GM21423 (cell line): Measurements from ENCODE around the gene PLCH1.
A peak's percentile ranks its signal among the peaks of the same experiment; 100 is the strongest.

Experiments
- ATAC-seq: cut with Tn5 transposase; IDR thresholded peaks from one replicate; pipeline ENCODE4 v1.9.1; 2021; ENCODE audit warnings: mild to moderate bottlenecking, moderate library complexity; ENCODE audit not compliant: unreplicated experiment

The PLCH1 gene

GRCh38 chr3:155556531-155556930 lies 188.3 kb downstream of the PLCH1 start:
- ATAC-seq, result no peak

GRCh38 chr3:155555479-155556060 lies 189.3 kb downstream of the PLCH1 start:
- ATAC-seq, result no peak

GRCh38 chr3:155554777-155555451 lies 190.0 kb downstream of the PLCH1 start:
- ATAC-seq, result peak; percentile 88

GRCh38 chr3:155553780-155554179 lies 191.1 kb downstream of the PLCH1 start:
- peak; percentile 31 for ATAC-seq

- ATAC-seq, result no peak
These were observed 191.5 kb downstream of the PLCH1 start for GRCh38 chr3:155553326-155553725.

GRCh38 chr3:155550391-155550790 lies 194.5 kb downstream of the PLCH1 start:
- ATAC-seq, result no peak

GRCh38 chr3:155549087-155549486 lies 195.8 kb downstream of the PLCH1 start:
- ATAC-seq, result peak; percentile 95

GRCh38 chr3:155548195-155548594 lies 196.7 kb downstream of the PLCH1 start:
- no peak for ATAC-seq

- no peak for ATAC-seq
These were observed 209.8 kb downstream of the PLCH1 start for GRCh38 chr3:155535098-155535497.

DNA sequence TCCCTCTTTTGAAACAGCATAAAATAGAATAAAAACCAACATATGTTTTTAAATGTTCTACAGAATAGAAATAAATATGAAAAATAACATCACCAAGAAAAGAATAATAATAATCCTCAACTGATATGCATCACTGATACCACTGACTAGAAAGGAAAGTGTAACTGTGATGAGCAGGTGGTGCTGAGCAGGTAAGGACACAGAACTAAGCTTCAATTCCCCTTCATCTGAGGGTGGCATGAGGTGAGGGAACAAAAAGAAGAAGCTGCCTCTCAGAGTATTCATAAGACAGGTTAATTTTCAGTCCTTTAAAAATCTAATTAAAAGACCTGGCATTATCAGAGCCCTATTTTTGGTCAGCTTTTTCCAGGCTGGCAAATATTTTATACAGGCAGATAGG lies 216.3 kb downstream of the PLCH1 start:
- ATAC-seq, result no peak

DNA sequence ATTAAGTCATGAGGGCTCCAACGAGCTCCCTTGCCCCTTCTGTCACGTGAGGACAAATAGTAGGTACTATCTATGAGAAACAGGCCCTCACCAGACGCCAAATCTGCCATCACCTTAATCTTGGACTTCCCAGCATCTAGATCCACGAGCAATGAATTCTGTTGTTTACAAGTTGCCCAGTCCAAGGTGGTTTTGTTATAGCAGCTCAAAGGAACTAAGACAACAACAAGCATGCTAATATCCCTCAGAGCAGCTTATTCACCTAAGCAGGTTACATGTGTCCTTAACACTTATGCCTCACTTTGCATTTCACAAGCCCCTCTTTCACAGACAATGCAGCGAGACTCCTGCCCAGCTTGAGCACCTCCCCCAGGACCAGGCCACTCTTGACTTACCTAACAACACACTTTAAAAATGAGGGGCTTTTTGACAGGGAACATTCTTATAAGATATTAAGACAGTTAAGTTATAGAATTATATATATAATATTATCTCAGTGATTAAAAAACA lies 219.5 kb downstream of the PLCH1 start:
- ATAC-seq, result no peak

- ATAC-seq, result no peak
These were observed 224.4 kb downstream of the PLCH1 start for GRCh38 chr3:155520463-155520862.

DNA sequence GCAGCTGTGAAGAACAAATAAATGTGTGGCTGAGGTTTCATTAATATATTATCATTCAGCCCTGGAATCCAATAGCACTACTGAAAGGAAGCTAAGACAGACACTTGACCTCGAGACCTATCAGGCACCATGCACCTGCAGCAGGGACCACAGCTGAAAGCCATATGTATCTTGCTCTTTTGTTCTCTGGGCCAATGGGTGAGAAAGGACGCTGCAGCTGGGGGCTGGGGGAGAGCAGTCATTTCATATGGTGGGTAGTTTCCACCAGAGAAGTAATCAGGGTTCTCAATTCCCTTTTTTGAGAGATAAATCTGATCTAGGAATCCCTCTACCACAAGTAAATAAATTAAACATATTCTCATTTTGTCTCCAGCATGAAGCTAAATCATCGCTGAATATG lies 225.8 kb downstream of the PLCH1 start:
- ATAC-seq, result peak; percentile 69

GRCh38 chr3:155517903-155518302 lies 227.0 kb downstream of the PLCH1 start:
- ATAC-seq, result no peak

DNA sequence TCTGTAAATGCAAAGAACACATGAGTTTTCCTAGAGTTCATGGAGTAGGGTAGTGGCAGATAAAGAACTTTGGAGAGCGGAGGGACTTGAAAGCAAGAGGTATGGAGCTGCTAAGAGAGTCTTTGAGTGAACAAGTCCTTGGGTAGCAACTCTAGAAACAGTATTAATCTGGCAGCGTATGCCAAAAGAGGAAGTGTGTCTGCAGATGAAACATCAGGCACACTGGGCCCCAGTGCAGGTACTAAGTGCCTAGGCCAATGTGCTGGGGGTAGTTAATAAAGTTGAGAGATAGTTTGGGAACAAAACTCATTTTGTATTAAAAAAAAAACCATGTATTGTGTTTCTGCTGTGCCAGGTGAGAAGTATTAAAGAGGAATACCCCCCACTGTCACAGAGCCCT lies 228.4 kb downstream of the PLCH1 start:
- no peak for ATAC-seq

DNA sequence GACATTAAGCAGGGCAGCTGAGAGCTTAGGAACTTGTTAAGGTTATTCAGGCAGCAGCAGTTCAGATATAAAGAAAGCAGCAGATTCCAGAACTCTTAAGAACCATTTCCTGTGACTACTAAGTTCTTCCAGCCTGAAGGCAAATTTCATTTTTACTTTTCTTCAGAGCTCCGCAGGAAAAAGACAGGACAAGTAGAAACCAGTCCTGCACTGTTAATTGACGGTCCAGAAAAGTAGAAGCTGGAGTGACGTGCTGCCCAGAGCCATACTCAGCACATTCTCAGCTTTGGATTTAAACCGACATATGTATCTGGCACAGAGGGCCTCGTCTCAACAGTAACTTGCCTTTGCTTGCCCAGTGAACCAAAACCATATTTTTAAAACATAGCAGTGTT lies 232.0 kb downstream of the PLCH1 start:
- no peak for ATAC-seq

- no peak for ATAC-seq
These were observed 232.6 kb downstream of the PLCH1 start for GRCh38 chr3:155512175-155512866.

GRCh38 chr3:155504682-155505081 lies 240.2 kb downstream of the PLCH1 start:
- ATAC-seq, result no peak

GRCh38 chr3:155502630-155503029 lies 242.2 kb downstream of the PLCH1 start:
- no peak for ATAC-seq

DNA sequence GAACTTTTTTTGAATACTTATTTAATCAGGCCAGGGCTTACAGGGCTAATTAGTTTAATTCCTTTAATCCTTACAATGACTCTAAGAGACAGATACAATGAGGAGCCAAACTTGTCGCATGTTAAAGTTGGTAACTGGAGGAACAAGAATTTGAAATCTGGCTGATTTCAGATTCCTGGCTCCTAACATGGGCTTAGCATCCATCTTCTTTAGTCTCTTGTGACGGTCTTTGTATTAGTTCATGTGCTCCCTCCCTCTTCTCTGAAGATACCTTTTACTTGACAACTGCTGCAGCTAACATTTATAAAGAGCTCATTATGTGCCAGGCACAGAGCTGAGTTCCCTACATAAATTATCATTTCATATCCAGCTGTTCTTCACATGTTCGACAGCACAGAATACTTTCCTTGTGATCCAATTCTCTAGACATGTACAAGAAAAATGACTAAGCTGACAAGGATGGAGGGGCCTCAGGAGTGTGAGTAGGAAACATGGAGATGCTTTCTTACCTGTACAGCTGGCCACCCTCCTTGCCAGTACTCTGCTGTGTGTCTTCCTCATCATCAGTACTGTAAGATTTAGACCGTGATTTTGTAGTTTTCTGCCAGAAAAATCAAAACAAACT lies 244.6 kb downstream of the PLCH1 start:
- no peak for ATAC-seq

- no peak for ATAC-seq
These were observed 246.8 kb downstream of the PLCH1 start for GRCh38 chr3:155497930-155498647.
